GM23338 (cell line): ENCODE measurements around the gene CTNNA3.

ENCODE experiments used
- EZH2 ChIP-seq: fragments of 200-600 bp; sonication (generic); IDR thresholded peaks from one replicate; pipeline ENCODE4 v1.8.0; 2017; ENCODE audit warnings: antibody characterized with exemption, mild to moderate bottlenecking, low read depth; ENCODE audit not compliant: unreplicated experiment
- JUNB ChIP-seq: IDR thresholded peaks from one replicate; pipeline ENCODE4 v1.6.1; 2016; ENCODE audit warnings: antibody characterized with exemption; ENCODE audit not compliant: unreplicated experiment
- POLR2AphosphoS5 ChIP-seq: IDR thresholded peaks from 2 replicates; pipeline ENCODE4 v1.6.1; 2016; ENCODE audit warnings: antibody characterized with exemption, low read depth
- STAT1 ChIP-seq: IDR thresholded peaks from one replicate; pipeline ENCODE4 v1.6.1; 2016; ENCODE audit warnings: antibody characterized with exemption; ENCODE audit not compliant: unreplicated experiment
- TF ChIP-seq, protein P1 (sequence below): IDR thresholded peaks from one replicate; pipeline ENCODE4 v1.6.1; 2018; ENCODE audit warnings: antibody characterized with exemption; ENCODE audit not compliant: unreplicated experiment
- TF ChIP-seq, protein P2 (sequence below), 2 experiments: fragments of 200-600 bp in 1 of 2; sonication (generic) in 1 of 2; conservative IDR thresholded peaks; 2 replicates each; pipeline versions ENCODE4 v1.5.1 to v1.6.1; 2016 to 2017; ENCODE audit warnings: antibody characterized with exemption in 2 of 2, low read depth in 2 of 2, mild to moderate bottlenecking in 2 of 2, moderate library complexity in 1 of 2
- TF ChIP-seq, protein P3 (sequence below): fragments of 250-450 bp; sonication (Bioruptor Pico); IDR thresholded peaks from 2 replicates; pipeline ENCODE4 v1.5.0; 2020; ENCODE audit warnings: mild to moderate bottlenecking, moderate library complexity

DNA sequence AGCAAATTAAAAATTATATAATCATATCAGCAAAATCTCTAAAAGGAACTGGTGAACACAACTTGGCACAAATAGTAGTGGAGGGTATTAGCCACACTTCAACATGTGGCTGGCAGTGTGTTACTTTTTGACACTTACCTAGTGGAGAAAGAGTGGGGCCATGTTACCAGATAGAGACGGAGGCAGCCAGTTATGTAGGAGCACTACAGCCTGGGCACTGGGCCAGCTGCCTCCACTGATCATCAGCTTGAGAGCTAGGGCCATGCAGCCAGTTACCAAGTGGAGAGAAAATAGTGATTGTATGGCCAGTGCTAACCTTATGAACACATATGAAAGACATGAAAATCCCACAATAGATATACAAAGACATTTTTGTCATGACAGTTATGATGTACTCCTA is 243.1 kb downstream of the CTNNA3 start:
- TF ChIP-seq, protein P1, sequence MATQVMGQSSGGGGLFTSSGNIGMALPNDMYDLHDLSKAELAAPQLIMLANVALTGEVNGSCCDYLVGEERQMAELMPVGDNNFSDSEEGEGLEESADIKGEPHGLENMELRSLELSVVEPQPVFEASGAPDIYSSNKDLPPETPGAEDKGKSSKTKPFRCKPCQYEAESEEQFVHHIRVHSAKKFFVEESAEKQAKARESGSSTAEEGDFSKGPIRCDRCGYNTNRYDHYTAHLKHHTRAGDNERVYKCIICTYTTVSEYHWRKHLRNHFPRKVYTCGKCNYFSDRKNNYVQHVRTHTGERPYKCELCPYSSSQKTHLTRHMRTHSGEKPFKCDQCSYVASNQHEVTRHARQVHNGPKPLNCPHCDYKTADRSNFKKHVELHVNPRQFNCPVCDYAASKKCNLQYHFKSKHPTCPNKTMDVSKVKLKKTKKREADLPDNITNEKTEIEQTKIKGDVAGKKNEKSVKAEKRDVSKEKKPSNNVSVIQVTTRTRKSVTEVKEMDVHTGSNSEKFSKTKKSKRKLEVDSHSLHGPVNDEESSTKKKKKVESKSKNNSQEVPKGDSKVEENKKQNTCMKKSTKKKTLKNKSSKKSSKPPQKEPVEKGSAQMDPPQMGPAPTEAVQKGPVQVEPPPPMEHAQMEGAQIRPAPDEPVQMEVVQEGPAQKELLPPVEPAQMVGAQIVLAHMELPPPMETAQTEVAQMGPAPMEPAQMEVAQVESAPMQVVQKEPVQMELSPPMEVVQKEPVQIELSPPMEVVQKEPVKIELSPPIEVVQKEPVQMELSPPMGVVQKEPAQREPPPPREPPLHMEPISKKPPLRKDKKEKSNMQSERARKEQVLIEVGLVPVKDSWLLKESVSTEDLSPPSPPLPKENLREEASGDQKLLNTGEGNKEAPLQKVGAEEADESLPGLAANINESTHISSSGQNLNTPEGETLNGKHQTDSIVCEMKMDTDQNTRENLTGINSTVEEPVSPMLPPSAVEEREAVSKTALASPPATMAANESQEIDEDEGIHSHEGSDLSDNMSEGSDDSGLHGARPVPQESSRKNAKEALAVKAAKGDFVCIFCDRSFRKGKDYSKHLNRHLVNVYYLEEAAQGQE = no peak
- TF ChIP-seq, protein P2, sequence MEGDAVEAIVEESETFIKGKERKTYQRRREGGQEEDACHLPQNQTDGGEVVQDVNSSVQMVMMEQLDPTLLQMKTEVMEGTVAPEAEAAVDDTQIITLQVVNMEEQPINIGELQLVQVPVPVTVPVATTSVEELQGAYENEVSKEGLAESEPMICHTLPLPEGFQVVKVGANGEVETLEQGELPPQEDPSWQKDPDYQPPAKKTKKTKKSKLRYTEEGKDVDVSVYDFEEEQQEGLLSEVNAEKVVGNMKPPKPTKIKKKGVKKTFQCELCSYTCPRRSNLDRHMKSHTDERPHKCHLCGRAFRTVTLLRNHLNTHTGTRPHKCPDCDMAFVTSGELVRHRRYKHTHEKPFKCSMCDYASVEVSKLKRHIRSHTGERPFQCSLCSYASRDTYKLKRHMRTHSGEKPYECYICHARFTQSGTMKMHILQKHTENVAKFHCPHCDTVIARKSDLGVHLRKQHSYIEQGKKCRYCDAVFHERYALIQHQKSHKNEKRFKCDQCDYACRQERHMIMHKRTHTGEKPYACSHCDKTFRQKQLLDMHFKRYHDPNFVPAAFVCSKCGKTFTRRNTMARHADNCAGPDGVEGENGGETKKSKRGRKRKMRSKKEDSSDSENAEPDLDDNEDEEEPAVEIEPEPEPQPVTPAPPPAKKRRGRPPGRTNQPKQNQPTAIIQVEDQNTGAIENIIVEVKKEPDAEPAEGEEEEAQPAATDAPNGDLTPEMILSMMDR (conservative IDR thresholded peaks at IDR 0.05; ENCODE audit: low read depth in 2 of 2) = no peak
- TF ChIP-seq EZH2 (no peak), STAT1 (no peak), POLR2AphosphoS5 (no peak), JUNB (no peak)
- TF ChIP-seq, protein P3, sequence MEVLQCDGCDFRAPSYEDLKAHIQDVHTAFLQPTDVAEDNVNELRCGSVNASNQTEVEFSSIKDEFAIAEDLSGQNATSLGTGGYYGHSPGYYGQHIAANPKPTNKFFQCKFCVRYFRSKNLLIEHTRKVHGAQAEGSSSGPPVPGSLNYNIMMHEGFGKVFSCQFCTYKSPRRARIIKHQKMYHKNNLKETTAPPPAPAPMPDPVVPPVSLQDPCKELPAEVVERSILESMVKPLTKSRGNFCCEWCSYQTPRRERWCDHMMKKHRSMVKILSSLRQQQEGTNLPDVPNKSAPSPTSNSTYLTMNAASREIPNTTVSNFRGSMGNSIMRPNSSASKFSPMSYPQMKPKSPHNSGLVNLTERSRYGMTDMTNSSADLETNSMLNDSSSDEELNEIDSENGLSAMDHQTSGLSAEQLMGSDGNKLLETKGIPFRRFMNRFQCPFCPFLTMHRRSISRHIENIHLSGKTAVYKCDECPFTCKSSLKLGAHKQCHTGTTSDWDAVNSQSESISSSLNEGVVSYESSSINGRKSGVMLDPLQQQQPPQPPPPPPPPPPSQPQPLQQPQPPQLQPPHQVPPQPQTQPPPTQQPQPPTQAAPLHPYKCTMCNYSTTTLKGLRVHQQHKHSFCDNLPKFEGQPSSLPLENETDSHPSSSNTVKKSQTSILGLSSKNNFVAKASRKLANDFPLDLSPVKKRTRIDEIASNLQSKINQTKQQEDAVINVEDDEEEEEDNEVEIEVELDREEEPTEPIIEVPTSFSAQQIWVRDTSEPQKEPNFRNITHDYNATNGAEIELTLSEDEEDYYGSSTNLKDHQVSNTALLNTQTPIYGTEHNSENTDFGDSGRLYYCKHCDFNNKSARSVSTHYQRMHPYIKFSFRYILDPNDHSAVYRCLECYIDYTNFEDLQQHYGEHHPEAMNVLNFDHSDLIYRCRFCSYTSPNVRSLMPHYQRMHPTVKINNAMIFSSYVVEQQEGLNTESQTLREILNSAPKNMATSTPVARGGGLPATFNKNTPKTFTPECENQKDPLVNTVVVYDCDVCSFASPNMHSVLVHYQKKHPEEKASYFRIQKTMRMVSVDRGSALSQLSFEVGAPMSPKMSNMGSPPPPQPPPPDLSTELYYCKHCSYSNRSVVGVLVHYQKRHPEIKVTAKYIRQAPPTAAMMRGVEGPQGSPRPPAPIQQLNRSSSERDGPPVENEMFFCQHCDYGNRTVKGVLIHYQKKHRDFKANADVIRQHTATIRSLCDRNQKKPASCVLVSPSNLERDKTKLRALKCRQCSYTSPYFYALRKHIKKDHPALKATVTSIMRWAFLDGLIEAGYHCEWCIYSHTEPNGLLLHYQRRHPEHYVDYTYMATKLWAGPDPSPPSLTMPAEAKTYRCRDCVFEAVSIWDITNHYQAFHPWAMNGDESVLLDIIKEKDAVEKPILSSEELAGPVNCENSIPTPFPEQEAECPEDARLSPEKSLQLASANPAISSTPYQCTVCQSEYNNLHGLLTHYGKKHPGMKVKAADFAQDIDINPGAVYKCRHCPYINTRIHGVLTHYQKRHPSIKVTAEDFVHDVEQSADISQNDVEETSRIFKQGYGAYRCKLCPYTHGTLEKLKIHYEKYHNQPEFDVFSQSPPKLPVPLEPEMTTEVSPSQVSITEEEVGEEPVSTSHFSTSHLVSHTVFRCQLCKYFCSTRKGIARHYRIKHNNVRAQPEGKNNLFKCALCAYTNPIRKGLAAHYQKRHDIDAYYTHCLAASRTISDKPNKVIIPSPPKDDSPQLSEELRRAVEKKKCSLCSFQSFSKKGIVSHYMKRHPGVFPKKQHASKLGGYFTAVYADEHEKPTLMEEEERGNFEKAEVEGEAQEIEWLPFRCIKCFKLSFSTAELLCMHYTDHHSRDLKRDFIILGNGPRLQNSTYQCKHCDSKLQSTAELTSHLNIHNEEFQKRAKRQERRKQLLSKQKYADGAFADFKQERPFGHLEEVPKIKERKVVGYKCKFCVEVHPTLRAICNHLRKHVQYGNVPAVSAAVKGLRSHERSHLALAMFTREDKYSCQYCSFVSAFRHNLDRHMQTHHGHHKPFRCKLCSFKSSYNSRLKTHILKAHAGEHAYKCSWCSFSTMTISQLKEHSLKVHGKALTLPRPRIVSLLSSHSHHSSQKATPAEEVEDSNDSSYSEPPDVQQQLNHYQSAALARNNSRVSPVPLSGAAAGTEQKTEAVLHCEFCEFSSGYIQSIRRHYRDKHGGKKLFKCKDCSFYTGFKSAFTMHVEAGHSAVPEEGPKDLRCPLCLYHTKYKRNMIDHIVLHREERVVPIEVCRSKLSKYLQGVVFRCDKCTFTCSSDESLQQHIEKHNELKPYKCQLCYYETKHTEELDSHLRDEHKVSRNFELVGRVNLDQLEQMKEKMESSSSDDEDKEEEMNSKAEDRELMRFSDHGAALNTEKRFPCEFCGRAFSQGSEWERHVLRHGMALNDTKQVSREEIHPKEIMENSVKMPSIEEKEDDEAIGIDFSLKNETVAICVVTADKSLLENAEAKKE (CRISPR knock-in tag) = no peak
